ENCODE data around the gene VSX1.

Gene VSX1

GRCh38 chr20:25085756-25086495, 4.0 kb upstream of the VSX1 start:
- DNase-seq (ENCODE audit: insufficient read length) = no peak
- TF ChIP-seq POLR2A (IDR thresholded peaks at IDR 0.05; ENCODE audit: low read depth, low read length) (no peak), POLR2AphosphoS5 (IDR thresholded peaks at IDR 0.05; ENCODE audit: low read depth, low read length) (no peak), TAF1 (IDR thresholded peaks at IDR 0.05; ENCODE audit: borderline replicate concordance, low read depth, low read length) (no peak)
- no peak for FAIRE-seq

GRCh38 chr20:25084626-25085187, 2.8 kb upstream of the VSX1 start:
- TF ChIP-seq TAF1 (IDR thresholded peaks at IDR 0.05; ENCODE audit: borderline replicate concordance, low read depth, low read length) (no peak), POLR2A (IDR thresholded peaks at IDR 0.05; ENCODE audit: low read depth, low read length) (no peak), POLR2AphosphoS5 (IDR thresholded peaks at IDR 0.05; ENCODE audit: low read depth, low read length) (no peak)
- DNase-seq (ENCODE audit: insufficient read length) = no peak
- FAIRE-seq = no peak

DNA sequence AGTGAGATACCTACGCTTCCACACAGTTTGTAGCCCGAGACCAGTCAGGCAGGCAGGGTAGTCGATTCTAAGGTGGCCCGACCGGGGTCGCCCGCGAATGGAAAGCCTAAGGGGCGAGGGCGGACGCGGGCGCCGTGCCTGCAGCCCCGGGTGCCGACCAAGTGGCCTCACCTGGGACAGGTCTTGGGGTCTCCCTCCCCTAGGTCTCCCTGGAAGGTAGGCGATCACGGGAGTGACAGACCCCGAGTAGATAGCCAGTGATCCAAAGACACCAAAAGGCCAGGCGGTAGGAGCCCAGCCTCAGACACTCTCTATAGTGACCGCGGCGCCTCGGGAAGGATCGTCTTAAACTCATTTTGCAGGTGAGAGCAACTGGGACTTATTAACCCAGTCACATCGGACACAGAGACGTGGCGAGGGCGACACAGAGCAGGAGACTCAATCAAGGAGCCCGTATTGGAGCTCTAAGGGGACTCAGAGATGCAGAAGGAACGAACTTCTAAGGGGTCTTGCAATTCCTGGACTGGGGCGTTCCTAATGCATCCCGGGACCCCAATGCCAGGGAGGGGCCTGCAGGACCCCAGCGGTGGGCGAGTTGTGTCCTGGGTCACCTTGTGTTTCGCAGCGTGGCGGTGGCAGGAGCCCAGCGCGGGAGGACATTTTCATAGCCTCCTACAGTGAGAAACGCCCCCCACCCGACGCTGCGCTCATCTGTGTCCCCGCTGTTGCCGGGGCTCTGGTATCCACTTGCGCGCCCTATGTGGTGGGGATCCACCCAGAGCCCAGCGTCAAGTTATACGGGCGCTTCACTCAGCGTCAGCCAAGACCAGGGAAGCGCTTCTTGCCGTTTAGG, 2.1 kb upstream of the VSX1 start:
- DNase-seq (ENCODE audit: insufficient read length) (no peak), FAIRE-seq (no peak)

GRCh38 chr20:25083141-25083772, 1.3 kb upstream of the VSX1 start:
- DNase-seq (ENCODE audit: insufficient read length) (no peak), FAIRE-seq (no peak)
- no peak for TF ChIP-seq POLR2AphosphoS5 (IDR thresholded peaks at IDR 0.05; ENCODE audit: low read depth, low read length)
- no peak for TF ChIP-seq POLR2A (IDR thresholded peaks at IDR 0.05; ENCODE audit: low read depth, low read length)
- no peak for TF ChIP-seq TAF1 (IDR thresholded peaks at IDR 0.05; ENCODE audit: borderline replicate concordance, low read depth, low read length)

More for the DNA sequence above, 2.1 kb upstream of the VSX1 start:
- no peak for TF ChIP-seq TAF1 (IDR thresholded peaks at IDR 0.05; ENCODE audit: borderline replicate concordance, low read depth, low read length)
- TF ChIP-seq POLR2AphosphoS5 (IDR thresholded peaks at IDR 0.05; ENCODE audit: low read depth, low read length) = no peak
- no peak for TF ChIP-seq POLR2A (IDR thresholded peaks at IDR 0.05; ENCODE audit: low read depth, low read length)

DNA sequence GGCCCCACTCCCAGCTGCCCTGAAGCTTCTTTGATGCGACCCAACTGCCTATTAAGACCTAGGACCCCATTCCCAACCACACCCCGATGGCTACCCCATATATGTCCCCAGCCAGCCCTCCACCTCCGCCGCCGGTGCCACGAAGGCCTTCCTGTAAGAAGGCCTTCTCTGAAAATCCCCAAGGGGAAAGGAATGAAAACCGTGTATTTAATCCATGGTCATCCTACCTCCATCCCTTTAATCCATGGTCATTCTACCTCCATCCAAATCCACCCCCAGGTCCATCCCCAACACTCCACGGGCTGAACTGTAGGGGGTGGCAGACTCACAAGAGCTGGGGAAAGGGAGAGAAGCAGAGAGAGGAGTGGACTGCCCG, 545 bp upstream of the VSX1 start:
- FAIRE-seq (no peak), DNase-seq (ENCODE audit: insufficient read length) (no peak)
- no peak for TF ChIP-seq TAF1 (IDR thresholded peaks at IDR 0.05; ENCODE audit: borderline replicate concordance, low read depth, low read length)
- no peak for TF ChIP-seq POLR2A (IDR thresholded peaks at IDR 0.05; ENCODE audit: low read depth, low read length)
- no peak for TF ChIP-seq POLR2AphosphoS5 (IDR thresholded peaks at IDR 0.05; ENCODE audit: low read depth, low read length)

DNA sequence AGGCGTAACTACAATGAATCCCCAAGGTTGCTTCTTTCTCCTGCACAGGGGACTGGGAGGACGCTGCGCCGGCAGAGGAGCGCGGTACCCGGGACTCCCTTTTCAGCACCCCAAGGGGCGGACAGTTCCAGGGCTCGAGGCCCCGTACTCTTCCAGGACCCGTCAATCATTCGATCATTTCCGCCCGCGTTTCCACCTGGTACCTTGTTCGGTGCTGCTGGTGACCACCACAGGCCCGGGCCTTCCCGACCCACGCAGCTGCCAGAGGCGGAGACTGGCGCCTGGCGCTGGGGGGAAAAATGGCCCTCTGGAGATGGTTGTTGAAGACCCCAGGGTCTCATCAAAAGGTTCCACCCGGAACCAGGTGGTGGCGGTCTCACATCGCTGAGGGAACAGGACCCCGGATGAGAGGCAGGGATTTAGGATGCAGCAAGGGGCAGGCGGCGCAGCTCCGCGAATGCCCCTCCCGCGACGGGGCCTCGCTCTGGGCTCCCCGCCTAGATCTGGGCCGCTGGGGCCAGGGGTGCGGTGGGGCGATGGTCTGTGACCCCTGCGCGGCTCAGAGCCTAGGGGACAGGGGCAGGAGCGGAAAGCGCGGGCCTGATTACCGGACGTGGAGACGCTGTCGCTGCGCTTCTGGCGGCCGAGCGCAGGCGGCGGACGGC, 744 bp downstream of the VSX1 start:
- FAIRE-seq (no peak), DNase-seq (ENCODE audit: insufficient read length) (no peak)
- TF ChIP-seq POLR2A (IDR thresholded peaks at IDR 0.05; ENCODE audit: low read depth, low read length) = no peak
- TF ChIP-seq POLR2AphosphoS5 (IDR thresholded peaks at IDR 0.05; ENCODE audit: low read depth, low read length) = no peak

DNA sequence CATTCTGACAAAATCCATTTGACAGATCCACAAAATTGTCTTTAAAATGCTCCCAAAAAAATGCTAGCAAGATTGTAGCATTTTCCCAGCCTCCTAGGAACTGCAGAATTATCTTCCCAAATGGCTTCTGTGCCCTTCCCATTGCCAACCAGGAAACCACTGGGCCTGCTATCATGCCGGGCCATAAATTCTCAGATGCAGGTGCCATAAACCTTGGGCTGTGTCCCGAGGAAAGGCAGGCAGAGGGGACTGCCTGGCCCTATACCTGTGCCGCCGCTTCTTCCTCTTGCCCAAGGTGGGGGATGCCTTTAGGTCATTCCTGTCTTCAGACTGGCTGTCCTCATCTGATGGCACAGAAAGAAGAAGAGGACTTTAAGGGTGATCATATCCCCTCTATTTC, 2.8 kb downstream of the VSX1 start:
- no peak for DNase-seq (ENCODE audit: insufficient read length)
- TF ChIP-seq POLR2A (IDR thresholded peaks at IDR 0.05; ENCODE audit: low read depth, low read length) = no peak
- no peak for TF ChIP-seq TAF1 (IDR thresholded peaks at IDR 0.05; ENCODE audit: borderline replicate concordance, low read depth, low read length)
- no peak for TF ChIP-seq POLR2AphosphoS5 (IDR thresholded peaks at IDR 0.05; ENCODE audit: low read depth, low read length)
- no peak for FAIRE-seq

DNA sequence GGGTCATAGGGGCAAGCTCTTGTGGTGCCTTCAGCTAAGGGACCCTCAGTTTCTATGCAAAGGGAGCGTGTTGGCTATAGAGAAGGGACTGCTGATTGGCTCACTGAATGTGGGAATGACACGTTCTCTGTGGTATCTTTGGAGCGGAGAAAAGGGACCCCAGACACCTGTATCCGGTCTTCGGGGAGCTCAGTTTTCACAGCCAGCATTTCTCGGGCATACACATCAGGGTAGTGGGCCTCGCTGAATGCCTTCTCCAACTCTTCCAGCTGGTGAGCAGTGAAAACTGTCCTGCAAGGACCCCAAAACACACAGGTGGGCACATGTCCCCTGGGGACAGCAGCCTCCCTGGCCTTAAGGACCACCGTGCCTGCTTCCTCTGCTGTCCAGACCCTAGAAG, 3.3 kb downstream of the VSX1 start:
- DNase-seq (ENCODE audit: insufficient read length) = no peak
- TF ChIP-seq POLR2AphosphoS5 (IDR thresholded peaks at IDR 0.05; ENCODE audit: low read depth, low read length) (no peak), TAF1 (IDR thresholded peaks at IDR 0.05; ENCODE audit: borderline replicate concordance, low read depth, low read length) (no peak), POLR2A (IDR thresholded peaks at IDR 0.05; ENCODE audit: low read depth, low read length) (no peak)
- FAIRE-seq = no peak

- no peak for DNase-seq (ENCODE audit: insufficient read length)
- TF ChIP-seq TAF1 (IDR thresholded peaks at IDR 0.05; ENCODE audit: borderline replicate concordance, low read depth, low read length) (no peak), POLR2A (IDR thresholded peaks at IDR 0.05; ENCODE audit: low read depth, low read length) (no peak), POLR2AphosphoS5 (IDR thresholded peaks at IDR 0.05; ENCODE audit: low read depth, low read length) (no peak)
- FAIRE-seq = no peak
These were observed 4.3 kb downstream of the VSX1 start for GRCh38 chr20:25077610-25078169.

- TF ChIP-seq POLR2AphosphoS5 (IDR thresholded peaks at IDR 0.05; ENCODE audit: low read depth, low read length) (no peak), TAF1 (IDR thresholded peaks at IDR 0.05; ENCODE audit: borderline replicate concordance, low read depth, low read length) (no peak), POLR2A (IDR thresholded peaks at IDR 0.05; ENCODE audit: low read depth, low read length) (no peak)
- DNase-seq (ENCODE audit: insufficient read length) (no peak), FAIRE-seq (peak; percentile 72)
These were observed 5.0 kb downstream of the VSX1 start for GRCh38 chr20:25076731-25077609.

Measured in GM12892 (cell line).